Measurements from ENCODE around the gene TC2N.

The TC2N gene

DNA sequence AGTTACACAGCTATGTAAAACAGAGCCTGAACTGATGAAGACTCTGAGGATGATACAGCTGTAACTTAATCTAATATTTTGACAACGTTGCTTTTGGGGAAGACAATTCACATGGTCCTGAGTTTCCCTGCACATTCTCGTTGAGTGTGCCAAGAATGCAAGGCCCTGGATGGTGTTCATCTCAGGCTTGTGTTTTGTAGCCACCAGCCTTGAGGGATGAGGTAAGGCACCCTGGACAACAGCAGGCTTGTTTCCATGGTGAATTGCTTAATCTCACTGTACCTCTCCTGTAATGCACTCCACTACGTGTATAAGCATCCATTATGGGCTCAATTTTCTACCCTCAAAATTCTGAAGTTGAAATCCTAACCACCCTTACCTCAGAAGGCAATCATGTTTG lies 137.6 kb downstream of the TC2N start:
- Histone ChIP-seq H3K9ac (ENCODE audit: low read length) (no peak overlapping the region), H3K4me2 (ENCODE audit: low read length) (no peak overlapping the region), H3K4me3 (ENCODE audit: low read depth, low read length, poor library complexity, severe bottlenecking) (no peak overlapping the region), H3K27ac (ENCODE audit: low read depth, low read length, poor library complexity, severe bottlenecking) (no peak overlapping the region), H2AFZ (ENCODE audit: low read length) (no peak overlapping the region), H3K79me2 (ENCODE audit: insufficient read depth, low read length) (no peaks in the 10 kb centered on the region), H3K27me3 (ENCODE audit: insufficient read depth, low read length) (no peaks in the 10 kb centered on the region), H3K9me3 (ENCODE audit: low read length) (no peaks in the 10 kb centered on the region), H3K9me2 (ENCODE audit: low read depth, low read length) (no peaks in the 10 kb centered on the region), H3K4me1 (ENCODE audit: insufficient read depth, low read length, severe bottlenecking) (no peaks in the 10 kb centered on the region), H3F3A (ENCODE audit: insufficient read depth, low read length) (no peaks in the 10 kb centered on the region), H3K36me3 (ENCODE audit: insufficient read depth, low read length) (no peaks in the 10 kb centered on the region), H4K20me1 (ENCODE audit: insufficient read depth, low read length) (no peaks in the 10 kb centered on the region)
- no peak for TF ChIP-seq EZH2 (IDR thresholded peaks at IDR 0.05; ENCODE audit: borderline replicate concordance, low read length)
